Stomach (tissue), 9 donors: ENCODE data around the gene ENAH. TPM values are rescaled to one million over a fixed set of nuclear protein-coding genes. Genes with fewer than 3 reads are reported as not detected.

Experiments
- DNase-seq, 2 donors: peaks; one replicate each; pipeline versions ENCODE4 v3.0.0 to v3.0.0-alpha.2; 2013 to 2019
- H3K27ac ChIP-seq, 5 donors: fragments of 200-600 bp in 4 of 5; sonication (generic) in 4 of 5; one replicate each; pipeline ENCODE4 v1.5.1; 2013 to 2019; ENCODE audit warnings: mild to moderate bottlenecking in 1 of 5, moderate library complexity in 1 of 5
- H3K27me3 ChIP-seq, 3 donors: fragments of 200-600 bp; sonication (generic); one replicate each; pipeline ENCODE4 v1.5.1; 2017 to 2019; ENCODE audit warnings: mixed run types in 1 of 3
- H3K36me3 ChIP-seq, 4 donors: fragments of 200-600 bp; sonication (generic); 1 replicate in 3 of 4; 2 replicates in 1 of 4; pipeline ENCODE4 v1.5.1; 2016 to 2019
- H3K4me1 ChIP-seq, 4 donors: fragments of 200-600 bp; sonication (generic); one replicate each; pipeline ENCODE4 v1.5.1; 2016 to 2019
- H3K4me3 ChIP-seq, 4 donors: fragments of 200-600 bp; sonication (generic) in 3 of 4; one replicate each; pipeline ENCODE4 v1.5.1; 2016 to 2019; ENCODE audit warnings: mild to moderate bottlenecking in 1 of 4
- H3K9me3 ChIP-seq, 4 donors: fragments of 200-600 bp; sonication (generic); one replicate each; pipeline ENCODE4 v1.5.1; 2016 to 2019
- CTCF ChIP-seq, 7 experiments: fragments of 450-650 bp in 4 of 7; fragments of 200-600 bp in 3 of 7; sonication (generic) in 3 of 7; IDR thresholded peaks; one replicate each; pipeline ENCODE4 v1.5.1; 2016 to 2019; ENCODE audit warnings: antibody characterized with exemption in 7 of 7, control low read depth in 2 of 7, mild to moderate bottlenecking in 1 of 7
- EP300 ChIP-seq: sonication (generic); formaldehyde crosslinking; IDR thresholded peaks from one replicate; pipeline ENCODE4 v1.6.1; 2017; ENCODE audit warnings: antibody characterized with exemption
- POLR2A ChIP-seq, 4 donors: fragments of 450-650 bp; IDR thresholded peaks; one replicate each; pipeline ENCODE4 v1.6.1; 2016; ENCODE audit warnings: antibody characterized with exemption in 4 of 4, control low read depth in 2 of 4, mild to moderate bottlenecking in 1 of 4, moderate library complexity in 1 of 4
- POLR2AphosphoS5 ChIP-seq, 3 donors: sonication (generic); formaldehyde crosslinking; IDR thresholded peaks; one replicate each; pipeline ENCODE4 v1.6.1; 2016; ENCODE audit warnings: antibody characterized with exemption in 3 of 3
- WGBS, 5 donors: extraction: QIAGEN DNeasy Blood & Tissue Kit in 3 of 5; methylation state at CpG; one replicate each; pipeline versions ENCODE4 v1.1.5 to v1.1.7; 2013 to 2018; 5-methylcytosine and 5-hydroxymethylcytosine counted together
- intact Hi-C: fragments of 100-400 bp; cut with DNase I; formaldehyde crosslinking; loops from one replicate; pipeline ENCODE4 v1.15.1; 2023; ENCODE audit warnings: low total_unique reads
- polyA plus RNA-seq, 3 donors: library from polyadenylated mRNA; stranded (reverse); fragments of 200-250 nt; gene quantifications; one replicate each; pipeline ENCODE4 v1.2.3, GENCODE V29; 2013
- total RNA-seq, 5 donors: library from RNA; depleted of rRNA; stranded (reverse); fragments of >200 nt; gene quantifications; one replicate each; pipeline versions ENCODE4 v1.1.0 to v1.2.3, GENCODE V29; 2014 to 2016
- donor health status: healthy with polysubstance abuse.
- donor health status: Bipolar disorder and iron deficiency.
- donor health status: healthy.

The ENAH gene
- total and polyA plus RNA-seq, 8 donors, result 8.5 to 186 (median 110) TPM

GRCh38 chr1:225520587-225521227, 132.2 kb downstream of the ENAH start:
- Histone ChIP-seq H3K27ac (no peak overlapping the region), H3K9me3 (no peaks in the 10 kb centered on the region), H3K4me3 (no peak overlapping the region), H3K27me3 (no peaks in the 10 kb centered on the region), H3K36me3 (peaks cover 0 to 22% (median 19%) of the 10 kb centered on the region in 4 donors), H3K4me1 (peaks cover 0 to 26% (median 10%) of the 10 kb centered on the region in 4 donors)
- intact Hi-C loops, result no loop called here
- 91 to 98% (median 95%) methylated on average over 7 of the region's 7 CpGs for WGBS, 5 donors
- TF ChIP-seq POLR2A (IDR thresholded peaks at IDR 0.05) (no peak), CTCF (IDR thresholded peaks at IDR 0.05) (no peak), EP300 (no peak), POLR2AphosphoS5 (IDR thresholded peaks at IDR 0.05) (no peak)
- DNase-seq, result no peak

GRCh38 chr1:225519166-225519863, 133.6 kb downstream of the ENAH start:
- Histone ChIP-seq H3K9me3 (no peaks in the 10 kb centered on the region), H3K27ac (no peak overlapping the region), H3K27me3 (no peaks in the 10 kb centered on the region), H3K4me3 (no peak overlapping the region), H3K36me3 (peaks cover 0 to 22% (median 19%) of the 10 kb centered on the region in 4 donors), H3K4me1 (peaks cover 0 to 36% (median 13%) of the 10 kb centered on the region in 4 donors)
- TF ChIP-seq CTCF (IDR thresholded peaks at IDR 0.05), result no peak
- no peak for TF ChIP-seq POLR2A (IDR thresholded peaks at IDR 0.05)
- TF ChIP-seq POLR2AphosphoS5 (IDR thresholded peaks at IDR 0.05), result no peak
- TF ChIP-seq EP300, result no peak
- intact Hi-C loops, result no loop called here
- DNase-seq, result no peak
- 85 to 94% (median 93%) methylated on average over 19 of the region's 19 CpGs for WGBS, 5 donors

- Histone ChIP-seq H3K4me1 (peaks cover 0 to 20% (median 7%) of the 10 kb centered on the region in 4 donors), H3K27ac (no peak overlapping the region), H3K9me3 (no peaks in the 10 kb centered on the region), H3K4me3 (no peak overlapping the region), H3K27me3 (no peaks in the 10 kb centered on the region), H3K36me3 (peaks cover 0 to 33% (median 29%) of the 10 kb centered on the region in 4 donors)
- no peak for DNase-seq
- TF ChIP-seq CTCF (IDR thresholded peaks at IDR 0.05) (no peak), POLR2AphosphoS5 (IDR thresholded peaks at IDR 0.05) (no peak), EP300 (no peak), POLR2A (IDR thresholded peaks at IDR 0.05) (no peak)
- WGBS, 5 donors, result 85 to 91% (median 89%) methylated on average over 8 of the region's 8 CpGs
- intact Hi-C loops, result no loop called here
Observed at GRCh38 chr1:225517697-225518096, 135.2 kb downstream of the ENAH start.

- H3K27ac ChIP-seq, result no peak overlapping the region
- WGBS, 5 donors, result 94 to 100% (median 96%) methylated on average over 6 of the region's 6 CpGs
- no peaks in the 10 kb centered on the region for H3K9me3 ChIP-seq
- no peak for TF ChIP-seq EP300
- no peak for TF ChIP-seq CTCF (IDR thresholded peaks at IDR 0.05)
- no peak for TF ChIP-seq POLR2A (IDR thresholded peaks at IDR 0.05)
- TF ChIP-seq POLR2AphosphoS5 (IDR thresholded peaks at IDR 0.05), result no peak
- H3K4me3 ChIP-seq, result no peak overlapping the region
- H3K4me1 ChIP-seq, result peaks cover 0 to 20% (median 7%) of the 10 kb centered on the region in 4 donors
- H3K27me3 ChIP-seq, result no peaks in the 10 kb centered on the region
- intact Hi-C loops, result no loop called here
- no peak for DNase-seq
- H3K36me3 ChIP-seq, result peaks cover 0 to 38% (median 32%) of the 10 kb centered on the region in 4 donors
Observed at GRCh38 chr1:225517221-225517620, 135.7 kb downstream of the ENAH start.
